GM13977 (cell line): Measurements from ENCODE around the gene MAJIN.

ENCODE experiments used
- DNase-seq: peaks from one replicate; pipeline ENCODE4 v3.0.0; 2012; ENCODE audit warnings: low spot score
- CTCF ChIP-seq: IDR thresholded peaks from 2 replicates; pipeline ENCODE4 v1.5.1; 2012; ENCODE audit warnings: mild to moderate bottlenecking, control low read depth; ENCODE audit not compliant: insufficient read depth; ENCODE audit errors: extremely low read depth, missing control alignments
- in situ Hi-C: fragments of 300-500 bp; cut with MboI; formaldehyde crosslinking; loops from one replicate; pipeline ENCODE4 v1.12.0; 2022; ENCODE audit warnings: low sequenced_read_pairs, low pct_unique_long_range_greater_than_20kb, mixed read lengths, inconsistent platforms; ENCODE audit not compliant: unreplicated experiment

MAJIN gene

GRCh38 chr11:64888406-64888728 lies 83.5 kb downstream of the MAJIN start:
- no peak for DNase-seq
- in situ Hi-C loops = no loop called here
- TF ChIP-seq CTCF = no peak
